Nephron (organoid): ENCODE results near the gene DLG1.

Source experiments
- H3K27ac Mint-ChIP-seq, 3 experiments: 2 replicates each; pipeline ENCODE4 v1.8.0; 2020; ENCODE audit warnings: mixed read lengths in 3 of 3, mild to moderate bottlenecking in 2 of 3, moderate library complexity in 1 of 3
- H3K27me3 Mint-ChIP-seq: 2 replicates; pipeline ENCODE4 v1.8.0; 2021; ENCODE audit warnings: low read depth, mild to moderate bottlenecking, moderate library complexity, mixed read lengths
- H3K36me3 Mint-ChIP-seq: 2 replicates; pipeline ENCODE4 v1.8.0; 2020; ENCODE audit warnings: low read depth, mixed read lengths
- H3K4me1 Mint-ChIP-seq: 2 replicates; pipeline ENCODE4 v1.8.0; 2020; ENCODE audit warnings: mixed read lengths
- H3K4me3 Mint-ChIP-seq, 3 experiments: 2 replicates each; pipeline ENCODE4 v1.8.0; 2020; ENCODE audit warnings: mild to moderate bottlenecking in 3 of 3, mixed read lengths in 3 of 3, moderate library complexity in 2 of 3
- H3K9me3 Mint-ChIP-seq: 2 replicates; pipeline ENCODE4 v1.8.0; 2020; ENCODE audit warnings: mixed read lengths
- CTCF ChIP-seq, 3 experiments: fragments of 200-600 bp; sonication (generic); IDR thresholded peaks; one replicate each; pipeline ENCODE4 v1.5.0; 2021; ENCODE audit warnings: antibody characterized with exemption in 3 of 3; ENCODE audit not compliant: unreplicated experiment in 3 of 3

DLG1 gene

DNA sequence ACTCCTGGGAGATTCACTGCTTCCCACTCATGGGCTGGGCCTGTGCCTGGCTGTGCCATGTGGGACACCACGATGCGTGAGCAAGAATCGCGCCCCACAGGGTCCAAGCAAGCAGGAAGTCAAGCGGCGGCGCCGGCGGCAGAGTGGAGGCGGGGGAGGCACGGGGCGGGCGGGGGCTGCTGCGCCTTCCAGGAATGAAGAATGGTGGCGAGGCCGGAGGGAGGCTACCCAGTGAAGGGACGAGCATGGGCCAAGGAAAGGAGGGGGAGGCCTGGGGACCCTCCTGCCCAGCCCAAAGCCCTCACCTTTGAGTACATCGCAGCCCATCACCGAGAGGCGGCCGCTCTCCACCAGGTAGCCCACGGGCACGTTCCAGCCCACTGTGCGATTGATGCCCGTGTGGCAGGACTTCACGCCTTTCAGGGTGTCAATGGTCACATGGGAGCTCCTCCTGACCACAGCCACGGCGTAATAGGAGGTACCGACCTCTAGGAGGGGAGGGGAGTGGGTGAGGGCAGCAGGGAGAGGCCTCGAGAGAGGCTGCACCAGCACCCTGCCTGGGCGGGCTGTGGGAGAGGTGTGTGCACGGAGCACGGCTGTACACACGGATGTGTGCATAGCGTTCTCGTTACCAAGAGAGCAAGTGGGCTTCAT, 274.3 kb downstream of the DLG1 start:
- Mint-ChIP-seq H3K36me3 (no peaks in the 10 kb centered on the region), H3K27ac (no peak overlapping the region), H3K27me3 (peaks cover 72% of the 10 kb centered on the region), H3K4me3 (no peak overlapping the region), H3K4me1 (peaks cover 10% of the 10 kb centered on the region), H3K9me3 (no peaks in the 10 kb centered on the region)
- TF ChIP-seq CTCF (IDR thresholded peaks at IDR 0.05; ENCODE audit: unreplicated experiment in 3 of 3): no peak

- Mint-ChIP-seq H3K4me3 (no peak overlapping the region), H3K36me3 (no peaks in the 10 kb centered on the region), H3K27me3 (peaks cover 73% of the 10 kb centered on the region), H3K9me3 (no peaks in the 10 kb centered on the region), H3K27ac (no peak overlapping the region), H3K4me1 (peaks cover 10% of the 10 kb centered on the region)
- TF ChIP-seq CTCF (IDR thresholded peaks at IDR 0.05; ENCODE audit: unreplicated experiment in 3 of 3): no peak
Observed at GRCh38 chr3:197023241-197023997, 275.0 kb downstream of the DLG1 start.

GRCh38 chr3:197022405-197023231, 275.8 kb downstream of the DLG1 start:
- no peaks in the 10 kb centered on the region for H3K9me3 Mint-ChIP-seq
- TF ChIP-seq CTCF (IDR thresholded peaks at IDR 0.05; ENCODE audit: unreplicated experiment in 3 of 3): no peak
- H3K27ac Mint-ChIP-seq: no peak overlapping the region
- peaks cover 10% of the 10 kb centered on the region for H3K4me1 Mint-ChIP-seq
- peaks cover 66% of the 10 kb centered on the region for H3K27me3 Mint-ChIP-seq
- H3K4me3 Mint-ChIP-seq: no peak overlapping the region
- H3K36me3 Mint-ChIP-seq: no peaks in the 10 kb centered on the region

DNA sequence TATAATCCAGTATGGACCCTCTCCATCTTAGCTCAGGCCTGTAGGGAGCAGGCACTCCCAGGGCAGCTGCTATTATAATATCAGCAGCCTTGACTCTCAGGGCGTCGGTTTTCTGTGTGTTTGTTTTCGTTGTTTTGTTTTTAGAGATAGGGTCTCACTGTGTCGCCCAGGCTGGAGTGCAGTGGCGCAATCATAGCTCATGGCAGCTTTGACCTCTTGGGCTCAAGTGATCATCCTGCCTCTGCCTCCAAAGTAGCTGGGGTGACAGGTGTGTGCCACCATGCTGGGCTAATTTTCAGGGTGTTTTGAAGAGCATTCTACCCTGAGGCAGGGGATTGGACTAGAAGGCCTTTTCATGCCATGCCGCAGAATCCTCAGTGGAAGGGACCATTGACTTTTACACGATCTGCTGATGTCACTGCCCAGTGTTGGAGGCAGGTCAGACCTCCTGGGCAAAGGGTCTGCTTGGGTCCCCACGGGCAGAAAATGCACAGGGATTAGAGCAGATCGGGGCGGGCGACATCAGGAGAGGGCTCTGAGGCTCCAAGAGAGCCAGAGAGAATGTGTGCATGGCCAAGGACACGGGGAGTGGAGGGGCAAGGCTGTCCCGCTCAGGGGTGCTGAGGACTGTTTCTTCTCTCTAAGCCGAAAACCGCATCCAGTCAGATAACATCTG, 276.5 kb downstream of the DLG1 start:
- peaks cover 61% of the 10 kb centered on the region for H3K27me3 Mint-ChIP-seq
- H3K4me3 Mint-ChIP-seq: no peak overlapping the region
- TF ChIP-seq CTCF (IDR thresholded peaks at IDR 0.05; ENCODE audit: unreplicated experiment in 3 of 3): no peak
- no peaks in the 10 kb centered on the region for H3K9me3 Mint-ChIP-seq
- no peak overlapping the region for H3K27ac Mint-ChIP-seq
- H3K4me1 Mint-ChIP-seq: peaks cover 10% of the 10 kb centered on the region
- no peaks in the 10 kb centered on the region for H3K36me3 Mint-ChIP-seq

- no peaks in the 10 kb centered on the region for H3K9me3 Mint-ChIP-seq
- peaks cover 55% of the 10 kb centered on the region for H3K27me3 Mint-ChIP-seq
- no peaks in the 10 kb centered on the region for H3K36me3 Mint-ChIP-seq
- H3K27ac Mint-ChIP-seq: no peak overlapping the region
- no peak overlapping the region for H3K4me3 Mint-ChIP-seq
- H3K4me1 Mint-ChIP-seq: peaks cover 10% of the 10 kb centered on the region
- no peak for TF ChIP-seq CTCF (IDR thresholded peaks at IDR 0.05; ENCODE audit: unreplicated experiment in 3 of 3)
Observed at GRCh38 chr3:197021231-197021630, 277.2 kb downstream of the DLG1 start.
